DMS153 (cell line): ENCODE data around the gene KCNMB3.
"Not testable (repeated sequence)": the region's sequence is repeated elsewhere in the genome, so short reads cannot be mapped to it uniquely, and the experiment has no call there.

Experiments used
- DNase-seq: peaks from one replicate; lab custom pipeline; 2025; lab: John Stamatoyannopoulos, UW

Gene KCNMB3

DNA sequence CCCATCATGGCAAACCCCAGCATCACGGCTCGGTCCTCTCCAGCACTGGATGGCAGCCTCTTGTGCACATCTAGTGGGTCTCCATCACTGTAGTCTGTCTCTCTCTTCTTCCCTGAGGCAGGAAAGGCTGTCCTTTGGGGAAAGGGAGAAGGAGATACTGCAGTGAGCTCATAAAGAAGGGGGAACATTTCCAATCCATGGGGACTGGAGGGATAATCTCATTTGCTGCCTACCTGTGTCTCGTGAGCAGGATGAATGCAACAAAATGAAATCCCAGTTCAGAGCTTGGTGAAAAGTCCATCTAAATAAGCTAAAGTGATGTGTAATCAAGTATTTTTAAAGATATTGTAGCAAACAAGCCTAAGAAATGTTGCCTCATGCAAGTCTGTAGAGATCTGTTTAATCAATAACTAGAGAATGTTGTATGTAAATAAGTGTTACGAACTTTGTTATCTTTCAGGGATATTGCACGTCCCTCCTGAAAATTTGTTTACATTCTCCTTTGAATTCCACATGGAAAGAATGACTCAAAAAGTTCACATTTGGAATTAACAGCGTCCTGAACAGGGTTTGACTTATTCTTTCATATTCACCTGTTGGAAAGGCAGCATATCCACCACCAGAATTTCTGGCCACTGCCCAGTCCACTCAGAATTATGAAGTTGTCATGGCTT lies at the start of gene KCNMB3:
KCNMB3 (minus strand) TSS at position 312 of the 674 bp plus-strand sequence; CDS start at position 188, 124 bp downstream.
- no peak for DNase-seq

DNA sequence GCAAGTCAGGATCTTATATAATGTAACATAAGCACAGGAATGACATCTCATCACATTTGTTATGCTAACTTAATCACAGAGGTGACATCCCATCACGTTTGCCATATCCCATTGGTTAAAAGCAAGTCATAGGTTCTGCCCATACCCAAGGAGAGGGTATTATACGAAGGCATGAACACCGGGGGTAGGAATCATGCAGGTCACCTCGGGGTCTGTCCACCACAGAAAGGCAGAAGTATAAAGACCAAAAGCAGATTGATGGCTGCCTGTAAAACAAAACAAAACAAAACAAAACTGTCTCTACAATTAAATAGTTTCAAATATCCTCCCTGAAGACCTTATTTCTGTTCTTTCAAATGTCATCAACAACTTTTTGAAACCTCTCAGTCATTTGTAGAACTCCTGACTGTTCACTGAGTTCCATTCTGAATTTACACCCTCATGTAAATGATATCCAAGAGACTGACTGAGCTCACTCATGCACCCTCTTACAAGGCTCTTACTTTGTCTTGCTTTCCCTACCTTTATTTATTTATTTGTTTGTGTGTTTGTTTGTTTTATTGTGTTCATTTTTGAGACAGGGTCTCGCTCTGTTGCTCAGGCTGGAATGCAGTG lies 49.2 kb upstream of the KCNMB3 start:
- DNase-seq = no peak

DNA sequence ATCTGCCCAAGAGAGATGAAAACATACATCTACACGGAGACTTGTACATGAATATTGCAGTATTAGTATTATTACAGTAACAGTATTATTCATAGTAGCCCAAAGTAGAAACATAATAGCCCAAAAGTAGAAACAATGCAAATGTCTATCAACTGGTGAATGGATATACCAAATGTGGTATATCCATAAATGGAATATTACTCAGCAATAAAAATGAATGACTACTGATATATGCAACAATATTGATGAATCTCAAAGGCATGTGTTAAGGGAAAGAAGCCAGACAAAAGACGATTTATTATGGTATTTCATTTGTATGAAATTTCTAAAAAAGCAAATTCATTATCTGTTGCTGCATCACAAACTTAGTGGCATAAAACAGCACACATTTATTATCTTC lies 48.4 kb upstream of the KCNMB3 start:
- no peak for DNase-seq

- DNase-seq = no peak
Measured at GRCh38 chr3:179297971-179298725, 47.2 kb upstream of the KCNMB3 start.

DNA sequence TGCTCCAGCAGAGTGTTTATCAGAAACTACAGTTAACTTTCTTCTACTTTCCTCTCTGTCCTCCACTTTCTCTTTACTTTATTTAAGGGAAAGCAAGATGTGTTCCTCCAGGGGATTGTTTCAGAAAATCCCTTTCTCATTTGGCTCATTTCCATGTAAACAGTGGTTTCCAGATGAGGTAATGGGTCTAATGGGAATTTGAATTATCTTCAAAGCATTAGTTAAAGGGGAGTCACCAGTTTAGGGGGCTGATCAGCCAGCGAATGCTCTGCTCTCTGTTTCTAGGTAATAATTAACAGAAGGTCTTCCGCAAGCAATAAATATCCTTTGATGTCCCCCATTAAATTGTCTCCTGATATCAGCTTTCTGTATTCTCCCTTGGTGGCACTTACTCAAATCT lies 41.5 kb upstream of the KCNMB3 start:
- DNase-seq = no peak

- no peak for DNase-seq
Measured at GRCh38 chr3:179289295-179289694, 38.4 kb upstream of the KCNMB3 start.

- DNase-seq = no peak
Measured at GRCh38 chr3:179288845-179289244, 37.9 kb upstream of the KCNMB3 start.

DNA sequence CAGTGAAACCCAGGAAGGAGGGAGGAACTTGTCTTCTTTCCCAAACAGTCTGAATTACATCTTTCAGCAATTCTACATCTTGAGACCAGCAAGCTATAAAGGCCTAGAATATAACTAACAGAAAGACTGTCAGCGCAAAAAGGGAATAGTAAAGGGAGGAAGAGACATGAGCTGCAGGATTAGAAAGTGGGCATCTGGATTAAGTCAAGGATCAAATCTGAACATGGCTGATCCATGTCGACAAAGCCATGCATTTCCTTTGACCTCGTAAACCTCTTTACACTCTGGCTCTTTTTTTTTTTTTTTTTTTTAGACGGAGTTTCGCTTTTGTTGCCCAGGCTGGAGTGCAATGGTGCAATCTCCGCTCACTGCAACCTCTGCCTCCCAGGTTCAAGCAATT lies 35.4 kb upstream of the KCNMB3 start:
- DNase-seq = no peak

DNA sequence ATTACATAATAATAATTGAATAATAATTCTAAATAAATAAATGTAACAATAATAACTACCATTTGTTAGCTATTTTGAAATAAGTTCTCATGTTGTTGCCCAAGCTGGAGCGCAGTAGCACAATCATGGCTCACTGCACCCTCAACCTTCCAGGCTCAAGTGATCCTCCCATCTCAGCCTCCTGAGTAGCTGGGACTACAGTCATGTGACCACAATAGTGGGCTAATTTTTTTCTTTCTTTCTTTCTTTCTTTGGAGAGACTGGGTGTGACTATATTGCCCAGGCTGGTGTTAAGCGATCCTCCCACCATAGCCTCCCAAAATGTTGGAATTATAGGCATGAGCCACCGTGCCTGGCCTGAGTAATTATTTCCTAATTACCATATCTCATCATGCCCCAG lies 30.9 kb upstream of the KCNMB3 start:
- DNase-seq = no peak

DNA sequence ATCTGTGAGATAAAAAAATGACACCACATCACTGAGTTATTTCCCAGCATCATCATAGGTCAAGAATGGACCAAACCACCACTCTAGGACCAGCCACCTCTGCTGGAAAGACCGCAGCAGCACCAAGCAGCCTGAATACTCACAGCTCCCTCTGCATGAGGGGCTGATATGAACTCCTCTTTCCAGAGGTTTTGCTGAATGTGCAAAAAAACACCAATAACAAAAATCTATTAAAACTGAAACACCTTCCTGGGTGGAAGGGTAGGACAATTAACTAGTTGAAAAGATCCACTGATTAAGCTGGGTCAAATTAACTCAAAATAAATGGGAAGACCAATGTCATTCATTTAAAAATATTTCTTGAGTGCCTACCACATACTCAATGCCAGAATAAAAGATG lies 28.9 kb upstream of the KCNMB3 start:
- DNase-seq = no peak

GRCh38 chr3:179278932-179279693 lies 28.2 kb upstream of the KCNMB3 start:
- DNase-seq = no peak

GRCh38 chr3:179278151-179278550 lies 27.2 kb upstream of the KCNMB3 start:
- DNase-seq = no peak

- no peak for DNase-seq
Measured at GRCh38 chr3:179276743-179277142, 25.8 kb upstream of the KCNMB3 start.

GRCh38 chr3:179276001-179276400 lies 25.1 kb upstream of the KCNMB3 start:
- DNase-seq = no peak

GRCh38 chr3:179274434-179274833 lies 23.5 kb upstream of the KCNMB3 start:
- not testable (repeated sequence) for DNase-seq

- DNase-seq = no peak
Measured at GRCh38 chr3:179272385-179272784, 21.5 kb upstream of the KCNMB3 start.

DNA sequence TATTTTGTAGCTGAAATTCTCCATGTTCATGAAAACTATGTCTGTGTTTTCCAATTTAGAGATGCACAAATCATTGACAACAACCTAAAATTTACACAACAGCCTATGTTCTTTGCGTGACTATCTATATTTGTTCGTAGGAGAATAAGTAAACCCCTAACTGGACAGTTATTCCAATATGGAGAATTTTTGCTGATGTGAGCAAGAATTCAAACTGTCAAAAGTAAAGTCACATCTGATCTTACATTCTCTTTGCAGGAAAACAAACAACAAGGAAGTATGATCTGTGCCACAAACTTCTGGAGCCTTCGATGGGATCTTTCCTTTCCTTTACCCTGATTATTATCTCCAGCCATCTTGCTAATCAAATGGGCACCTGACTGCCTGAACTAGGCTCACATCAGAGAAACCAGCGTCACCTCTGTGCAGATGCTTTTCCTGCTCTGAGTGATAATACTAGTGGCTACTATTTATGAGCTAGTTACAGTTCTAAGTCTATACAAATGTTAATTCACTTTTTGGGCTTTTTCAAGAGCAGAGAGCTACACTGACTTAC lies 18.3 kb upstream of the KCNMB3 start:
- DNase-seq = no peak

- DNase-seq = no peak
Measured at GRCh38 chr3:179268400-179269051, 17.6 kb upstream of the KCNMB3 start.

DNA sequence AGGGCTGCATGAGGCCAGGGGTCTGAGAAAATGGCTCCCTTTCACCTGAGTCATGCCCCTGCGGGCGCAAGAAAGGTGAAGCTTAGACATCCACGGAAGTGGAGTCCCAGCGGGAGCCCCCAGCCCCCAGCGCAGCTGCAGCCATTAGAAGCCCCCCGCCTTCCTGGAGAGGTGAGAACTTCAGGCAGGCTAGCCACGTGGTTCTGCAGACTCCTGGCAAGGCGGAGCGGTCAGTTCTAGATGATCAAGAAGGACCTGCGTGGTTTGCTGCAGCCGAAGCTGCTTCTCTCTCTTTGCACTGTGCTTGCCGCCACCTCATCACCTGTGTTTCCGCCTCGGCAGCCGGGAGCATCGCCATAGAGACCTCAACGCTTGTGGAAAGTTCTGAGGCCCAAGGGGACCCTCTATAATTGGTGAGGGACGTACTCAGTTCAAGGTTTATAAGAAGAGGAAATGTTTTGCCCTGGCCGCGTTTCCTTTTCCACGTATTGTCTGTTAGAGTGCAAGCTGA lies 15.8 kb upstream of the KCNMB3 start:
- DNase-seq = peak; percentile 18

DNA sequence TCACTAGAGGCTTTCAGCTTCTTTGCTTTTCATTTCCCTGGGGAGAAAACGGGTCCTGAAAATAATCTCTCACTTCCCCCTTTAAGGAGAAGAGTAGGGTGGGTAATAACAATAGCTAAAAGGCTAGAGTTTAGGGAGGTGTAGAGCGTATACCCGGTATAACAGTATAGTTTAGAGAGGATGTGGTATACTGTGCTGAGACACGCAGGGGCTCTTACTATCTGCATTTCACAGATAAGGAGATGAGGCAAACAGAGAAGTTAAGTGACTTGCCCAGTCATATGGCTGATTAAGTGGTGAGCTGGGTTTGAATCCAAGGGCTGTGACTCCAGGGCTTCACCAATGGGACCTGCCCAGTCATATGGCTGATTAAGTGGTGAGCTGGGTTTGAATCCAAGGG lies 15.0 kb upstream of the KCNMB3 start:
- DNase-seq = no peak

GRCh38 chr3:179265092-179265491 lies 14.2 kb upstream of the KCNMB3 start:
- no peak for DNase-seq
